ENCODE results near the gene ABLIM1.

The ABLIM1 gene

DNA sequence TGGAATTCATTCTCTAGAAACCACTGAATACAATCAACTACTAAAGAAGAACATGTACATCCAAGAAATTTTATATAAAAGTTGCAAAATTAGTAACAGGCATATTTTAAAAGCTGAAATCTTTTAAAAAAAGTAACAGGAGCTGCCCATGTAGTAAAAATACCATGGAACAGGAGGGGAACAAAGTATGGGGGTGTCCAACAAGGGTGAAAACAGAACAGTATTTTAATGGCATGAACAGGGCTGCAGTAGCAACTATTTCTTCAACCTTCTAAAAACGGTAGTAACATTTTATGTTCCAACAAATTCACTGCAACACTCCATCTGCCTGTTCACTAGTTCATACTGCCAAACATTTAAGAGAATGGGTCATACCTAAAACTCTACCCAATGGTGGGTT is 77.0 kb downstream of the ABLIM1 start:
- DNase-seq (ENCODE audit: low read depth), result no peak

DNA sequence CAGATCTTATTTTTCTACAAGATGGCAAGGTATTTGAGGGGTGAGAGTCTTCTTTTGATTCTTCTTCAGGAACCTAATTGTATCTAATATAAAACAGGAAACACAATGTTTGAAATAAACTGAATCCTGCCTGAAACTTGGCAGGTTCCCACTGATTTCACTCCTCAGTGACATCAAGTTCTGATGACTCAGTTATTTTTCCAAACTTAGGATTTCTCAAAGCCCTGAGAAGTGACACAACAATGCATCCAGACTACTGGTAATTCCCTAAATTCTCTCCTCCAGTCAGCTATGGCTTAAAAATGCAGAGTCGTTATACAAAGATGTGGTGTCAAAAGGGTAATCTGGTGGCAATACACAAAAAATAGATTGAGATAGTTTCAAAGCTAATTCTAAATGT is 80.9 kb downstream of the ABLIM1 start:
- no peak for DNase-seq (ENCODE audit: low read depth)

DNA sequence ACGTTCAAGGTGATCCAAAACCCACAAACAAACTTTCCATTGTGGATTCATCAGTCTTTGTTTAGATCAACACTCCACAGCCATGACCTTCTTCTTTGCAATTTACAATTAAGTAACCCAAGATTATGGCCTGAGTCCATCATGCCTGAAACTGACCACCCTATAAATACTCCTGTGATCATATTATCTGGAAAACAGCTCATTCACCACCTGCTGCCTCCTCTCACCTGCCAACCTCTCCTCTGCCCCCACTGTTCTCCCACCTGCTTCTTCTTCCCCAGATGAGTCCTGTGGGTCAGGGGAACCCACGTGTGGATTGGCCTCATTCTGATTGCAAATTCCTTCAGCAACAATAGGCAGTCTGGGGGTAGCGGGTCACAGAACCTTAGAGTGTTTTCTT is 81.4 kb downstream of the ABLIM1 start:
- DNase-seq (ENCODE audit: low read depth), result no peak

GRCh38 chr10:114576132-114576487 is 82.0 kb downstream of the ABLIM1 start:
- no peak for DNase-seq (ENCODE audit: low read depth)

GRCh38 chr10:114575417-114576131 is 82.5 kb downstream of the ABLIM1 start:
- no peak for DNase-seq (ENCODE audit: low read depth)

GRCh38 chr10:114573330-114574045 is 84.6 kb downstream of the ABLIM1 start:
- DNase-seq (ENCODE audit: low read depth), result no peak

DNA sequence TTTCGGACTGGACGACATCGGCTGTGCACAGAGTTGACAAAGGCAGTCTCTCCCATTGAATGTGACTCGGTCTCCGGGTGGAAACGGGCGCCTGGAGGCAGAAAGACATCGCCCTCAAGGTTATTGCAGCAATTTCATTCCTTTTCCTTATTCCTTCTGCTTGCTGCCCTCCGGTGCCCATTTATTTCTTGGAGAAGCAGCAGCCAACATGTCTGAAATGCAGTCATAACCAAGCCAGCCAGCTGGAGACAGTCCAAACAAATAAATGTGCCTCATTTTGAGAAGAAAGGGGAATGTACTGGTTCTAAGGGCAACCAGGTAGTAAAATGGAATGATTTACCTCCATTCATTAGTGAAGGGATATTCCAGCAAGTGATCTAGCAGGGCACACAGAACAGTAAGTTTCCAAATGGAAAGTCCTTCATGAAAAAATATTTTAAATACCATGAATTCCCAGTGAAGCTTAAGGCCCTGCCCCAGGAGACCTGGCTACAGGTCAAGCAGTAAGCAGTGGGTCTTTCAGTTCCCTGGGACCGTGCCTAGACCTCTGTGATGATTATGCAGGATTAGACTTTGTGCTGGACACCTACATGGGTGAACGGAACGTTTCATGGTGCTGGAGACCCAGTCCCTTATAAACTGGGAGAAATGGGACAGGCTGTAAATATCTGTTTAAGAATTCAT is 86.6 kb downstream of the ABLIM1 start:
- no peak for DNase-seq (ENCODE audit: low read depth)

- no peak for DNase-seq (ENCODE audit: low read depth)
Observed at GRCh38 chr10:114566064-114566463, 92.0 kb downstream of the ABLIM1 start.

DNA sequence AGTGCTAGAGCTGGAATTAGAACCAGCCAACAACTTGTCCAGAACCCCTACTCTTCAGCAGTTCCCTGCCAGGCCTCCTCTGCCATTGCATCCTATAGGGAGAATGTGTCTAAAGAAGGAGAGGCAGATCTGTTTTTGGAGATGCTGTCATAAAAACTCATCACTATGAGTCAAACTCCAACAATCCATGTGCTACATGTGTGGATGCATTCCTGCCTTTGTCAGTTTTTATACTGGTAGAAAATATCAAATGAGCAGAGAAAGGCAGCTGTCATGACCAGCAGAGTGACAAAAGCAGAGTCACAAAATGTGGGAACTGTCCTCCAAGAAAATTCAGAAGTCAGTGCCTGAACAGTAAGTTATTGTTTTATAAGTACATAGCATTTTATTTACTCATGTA is 93.0 kb downstream of the ABLIM1 start:
- no peak for DNase-seq (ENCODE audit: low read depth)

DNA sequence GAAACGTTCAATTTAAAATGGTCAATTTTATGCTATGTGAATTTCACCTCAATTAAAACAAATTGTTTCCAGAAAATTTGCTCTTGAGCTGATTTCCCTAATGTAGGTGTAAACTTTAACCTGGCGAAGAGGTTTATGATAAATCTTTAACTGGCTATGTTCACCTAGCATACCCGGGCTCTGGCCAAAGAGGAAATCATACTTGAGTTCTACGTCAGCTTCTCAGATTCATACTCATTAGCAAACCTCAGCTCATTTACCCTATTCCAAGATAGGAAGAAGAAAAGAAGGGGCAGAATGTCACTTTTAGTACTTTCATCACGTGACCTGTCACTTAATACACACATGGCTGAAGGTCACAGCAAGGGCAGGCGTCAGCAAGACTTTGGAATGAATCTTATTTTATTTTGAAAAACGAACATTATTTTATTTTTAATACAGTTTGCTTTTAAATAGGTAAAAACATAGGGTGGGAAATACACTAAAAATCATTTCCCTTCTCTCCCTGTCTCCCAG is 97.0 kb downstream of the ABLIM1 start:
- DNase-seq (ENCODE audit: low read depth), result no peak

DNA sequence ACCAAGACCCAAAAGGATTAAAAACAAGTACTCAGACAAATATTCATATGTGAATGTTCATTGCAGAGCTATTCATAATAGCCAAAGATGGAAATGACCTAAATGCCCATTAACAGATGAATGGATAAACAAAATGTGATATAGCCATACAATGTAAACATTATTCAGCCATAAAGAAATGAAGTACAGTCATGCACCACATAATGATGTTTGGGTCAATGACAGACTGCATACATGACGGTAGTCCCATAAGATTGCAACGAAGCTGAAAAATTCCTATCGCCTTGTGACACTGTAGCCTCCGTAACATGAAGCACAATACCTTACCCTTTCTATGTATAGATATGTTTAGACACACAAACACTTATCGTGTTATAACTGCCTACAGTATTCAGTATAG is 97.9 kb downstream of the ABLIM1 start:
- DNase-seq (ENCODE audit: low read depth), result no peak

DNA sequence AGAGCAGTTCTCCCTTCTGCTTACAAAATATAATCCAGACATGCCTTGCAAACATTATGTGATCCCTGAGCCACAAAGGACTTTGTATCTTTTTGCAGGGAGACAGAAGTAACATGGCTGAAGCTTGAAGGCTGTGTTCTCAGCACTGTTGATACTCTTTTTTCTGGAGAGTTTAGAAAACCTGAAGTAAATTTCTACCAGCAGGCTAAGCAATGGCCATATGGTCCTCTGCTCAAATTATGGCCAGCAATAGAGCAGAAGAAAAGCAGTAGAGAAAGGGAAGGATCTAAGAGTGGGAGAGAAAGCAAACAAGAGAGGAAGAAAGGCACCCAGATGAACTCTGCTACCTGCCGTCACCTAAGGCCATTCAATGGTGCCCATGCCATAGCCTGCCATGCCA is 98.4 kb downstream of the ABLIM1 start:
- no peak for DNase-seq (ENCODE audit: low read depth)

- DNase-seq (ENCODE audit: low read depth), result no peak
Observed at GRCh38 chr10:114557854-114558253, 100.2 kb downstream of the ABLIM1 start.

GRCh38 chr10:114556236-114557122 is 101.6 kb downstream of the ABLIM1 start:
- no peak for DNase-seq (ENCODE audit: low read depth)

GRCh38 chr10:114553436-114553835 is 104.6 kb downstream of the ABLIM1 start:
- no peak for DNase-seq (ENCODE audit: low read depth)

- DNase-seq (ENCODE audit: low read depth), result no peak
Observed at GRCh38 chr10:114552050-114552449, 106.0 kb downstream of the ABLIM1 start.

GRCh38 chr10:114551636-114551972 is 106.5 kb downstream of the ABLIM1 start:
- no peak for DNase-seq (ENCODE audit: low read depth)

- no peak for DNase-seq (ENCODE audit: low read depth)
Observed at GRCh38 chr10:114550756-114551635, 107.1 kb downstream of the ABLIM1 start.

GRCh38 chr10:114548662-114549061 is 109.4 kb downstream of the ABLIM1 start:
- no peak for DNase-seq (ENCODE audit: low read depth)

DNA sequence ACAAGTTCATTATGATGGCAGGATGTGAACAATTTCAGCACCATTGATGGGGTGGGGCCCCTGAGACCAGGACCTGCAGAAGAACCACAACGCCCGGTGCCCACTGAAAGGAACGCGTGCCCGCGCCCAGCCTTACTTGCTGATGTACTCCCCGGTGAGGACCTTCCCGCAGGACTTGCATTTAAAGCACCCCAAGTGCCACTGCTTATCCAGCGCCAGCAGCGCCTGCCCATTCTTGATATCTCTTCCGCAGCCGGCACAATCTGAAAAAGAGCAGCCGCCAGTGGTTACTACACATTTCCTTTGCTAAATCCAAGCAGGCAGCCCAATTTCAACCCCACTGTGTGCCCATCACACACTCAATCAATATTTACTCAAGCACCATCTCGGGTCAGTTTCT is 110.6 kb downstream of the ABLIM1 start:
- no peak for DNase-seq (ENCODE audit: low read depth)

- DNase-seq (ENCODE audit: low read depth), result no peak
Observed at GRCh38 chr10:114547056-114547455, 111.0 kb downstream of the ABLIM1 start.
